GM13976 (cell line): ENCODE results near the gene FGFRL1.
A peak's percentile ranks its signal among the peaks of the same experiment; 100 is the strongest.

ENCODE experiments used
- DNase-seq: peaks from one replicate; pipeline ENCODE4 v3.0.0; 2012; ENCODE audit warnings: low spot score
- CTCF ChIP-seq: IDR thresholded peaks from 2 replicates; pipeline ENCODE4 v1.5.1; 2012; ENCODE audit warnings: borderline replicate concordance, mild to moderate bottlenecking; ENCODE audit not compliant: insufficient read depth; ENCODE audit errors: extremely low read depth, missing control alignments, control extremely low read depth
- in situ Hi-C: fragments of 300-500 bp; cut with MboI; formaldehyde crosslinking; loops from one replicate; pipeline ENCODE4 v1.12.0; 2022; ENCODE audit warnings: low sequenced_read_pairs, mixed read lengths, inconsistent platforms; ENCODE audit not compliant: unreplicated experiment

FGFRL1 gene

DNA sequence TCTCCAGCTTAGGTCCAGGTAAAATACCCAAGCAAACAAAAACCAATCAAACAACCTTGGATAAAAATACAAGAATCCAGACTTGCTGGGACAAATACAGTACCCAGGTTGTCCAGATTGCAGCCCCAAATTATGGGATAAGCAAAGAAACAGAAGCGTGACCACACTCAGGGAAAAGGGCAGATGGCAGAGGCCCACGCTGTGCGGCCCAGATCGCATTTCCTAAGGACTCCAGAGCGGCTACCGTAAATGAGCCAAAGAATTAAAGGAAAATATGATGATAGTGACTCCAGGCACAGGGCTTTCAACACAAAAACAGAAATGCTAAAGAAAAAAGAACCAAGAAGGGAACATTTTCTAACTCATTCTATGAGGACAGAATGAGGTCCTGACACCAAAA, 50.3 kb downstream of the FGFRL1 start:
- in situ Hi-C loops: no loop called here
- TF ChIP-seq CTCF: no peak
- no peak for DNase-seq

GRCh38 chr4:1062419-1062818, 51.0 kb downstream of the FGFRL1 start:
- TF ChIP-seq CTCF: no peak
- DNase-seq: no peak

DNA sequence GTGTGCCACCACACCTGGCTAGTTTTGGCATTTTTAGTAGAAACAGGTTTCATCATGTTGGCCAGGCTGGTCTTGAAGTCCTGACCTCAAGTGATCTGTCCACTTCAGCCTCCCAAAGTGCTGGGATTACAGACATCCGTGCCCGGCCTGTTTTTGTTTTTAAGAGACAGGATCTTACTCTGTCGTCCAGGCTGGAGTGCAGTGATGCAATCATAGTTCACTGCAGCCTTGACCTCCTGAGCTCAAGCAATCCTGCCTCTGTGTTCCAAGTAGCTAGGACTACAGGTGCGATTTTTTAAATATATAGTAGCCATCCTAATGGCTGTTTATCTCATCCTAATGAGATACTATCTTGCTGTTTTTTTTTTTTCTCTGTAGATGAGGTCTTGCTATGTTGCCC, 54.3 kb downstream of the FGFRL1 start:
- in situ Hi-C loops: no loop called here

More at GRCh38 chr4:1062419-1062818, 51.0 kb downstream of the FGFRL1 start:
- in situ Hi-C loops: no loop called here

DNA sequence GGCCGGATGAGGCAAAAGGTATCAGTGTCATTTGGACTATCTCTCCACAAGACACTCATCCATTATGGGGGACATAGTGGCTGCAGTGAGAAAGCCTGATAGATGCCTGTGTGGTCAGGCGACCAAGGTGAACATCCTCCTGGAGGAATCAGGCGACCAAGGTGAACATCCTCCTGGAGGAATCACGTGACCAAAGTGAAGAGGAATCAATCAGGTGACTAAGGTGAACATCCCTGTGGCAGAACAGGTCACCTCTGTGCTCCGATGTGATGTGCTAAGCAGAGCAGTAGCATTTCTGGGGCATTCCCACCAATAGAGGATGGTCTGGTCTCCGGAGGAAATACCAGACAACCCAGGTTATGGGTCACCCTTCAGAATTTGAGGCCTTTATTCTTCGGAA, 58.0 kb downstream of the FGFRL1 start:
- TF ChIP-seq CTCF: no peak
- no peak for DNase-seq
- in situ Hi-C loops: no loop called here

More for the DNA sequence above, 54.3 kb downstream of the FGFRL1 start:
- TF ChIP-seq CTCF: no peak
- no peak for DNase-seq

GRCh38 chr4:1072830-1073446, 61.5 kb downstream of the FGFRL1 start:
- TF ChIP-seq CTCF: peak; percentile 47
- in situ Hi-C loops: no loop called here
- DNase-seq: peak; percentile 73

- in situ Hi-C loops: no loop called here
- TF ChIP-seq CTCF: no peak
- DNase-seq: no peak
Measured at GRCh38 chr4:1074077-1074476, 62.7 kb downstream of the FGFRL1 start.
